Body of pancreas (tissue), 4 donors: ENCODE results near the gene MRPL40.
"Not testable (repeated sequence)": the region's sequence is repeated elsewhere in the genome, so short reads cannot be mapped to it uniquely, and the experiment has no call there.

Source experiments
- CTCF ChIP-seq, 7 experiments: fragments of 450-650 bp in 4 of 7; fragments of 200-600 bp in 3 of 7; sonication (generic) in 3 of 7; IDR thresholded peaks; one replicate each; pipeline ENCODE4 v1.5.1; 2016 to 2019; ENCODE audit warnings: antibody characterized with exemption in 7 of 7
- POLR2A ChIP-seq, 3 donors: fragments of 450-650 bp; IDR thresholded peaks; one replicate each; pipeline ENCODE4 v1.6.1; 2016; ENCODE audit warnings: antibody characterized with exemption in 3 of 3, mild to moderate bottlenecking in 2 of 3

- TF ChIP-seq CTCF, POLR2A (IDR thresholded peaks at IDR 0.05): not testable (repeated sequence)
These were observed 13.1 kb downstream of the MRPL40 start for GRCh38 chr22:19445279-19445982.
